Small intestine (tissue), 7 donors: ENCODE measurements around the gene TBX18. TPM values are rescaled to one million over a fixed set of nuclear protein-coding genes. Genes with fewer than 3 reads are reported as not detected.

Source experiments
- DNase-seq, 2 donors: peaks; one replicate each; pipeline versions ENCODE4 v3.0.0 to v3.0.0-alpha.2; 2013
- FAIRE-seq: peaks from 2 replicates; lab custom pipeline; 2012; peaks lifted over from hg19 to GRCh38; lab: Jason Lieb, UNC
- H3K27ac ChIP-seq, 3 donors: one replicate each; pipeline ENCODE4 v1.5.1; 2013; ENCODE audit warnings: low read length in 2 of 3, mild to moderate bottlenecking in 2 of 3, control low read depth in 1 of 3, inconsistent platforms in 1 of 3, low read depth in 1 of 3, moderate library complexity in 1 of 3
- H3K27me3 ChIP-seq, 3 donors: one replicate each; pipeline ENCODE4 v1.6.1; 2013; ENCODE audit warnings: low read length in 3 of 3, inconsistent platforms in 1 of 3; ENCODE audit not compliant: control insufficient read depth in 3 of 3, insufficient read depth in 3 of 3
- H3K36me3 ChIP-seq, 3 donors: one replicate each; pipeline ENCODE4 v1.6.1; 2013; ENCODE audit warnings: low read length in 3 of 3, inconsistent platforms in 1 of 3, low read depth in 1 of 3, mild to moderate bottlenecking in 1 of 3, moderate library complexity in 1 of 3; ENCODE audit not compliant: control insufficient read depth in 3 of 3, insufficient read depth in 2 of 3
- H3K4me1 ChIP-seq, 3 donors: one replicate each; pipeline ENCODE4 v1.6.1; 2013; ENCODE audit warnings: low read length in 2 of 3, inconsistent platforms in 1 of 3, low read depth in 1 of 3, mild to moderate bottlenecking in 1 of 3, moderate library complexity in 1 of 3; ENCODE audit not compliant: control insufficient read depth in 3 of 3, insufficient read depth in 2 of 3
- H3K4me3 ChIP-seq, 3 donors: one replicate each; pipeline ENCODE4 v1.5.1; 2013; ENCODE audit warnings: low read length in 3 of 3, control low read depth in 1 of 3, inconsistent platforms in 1 of 3, low read depth in 1 of 3, mild to moderate bottlenecking in 1 of 3, moderate library complexity in 1 of 3
- H3K9me3 ChIP-seq, 2 donors: one replicate each; pipeline ENCODE4 v1.6.1; 2013; ENCODE audit warnings: low read depth in 1 of 2, low read length in 1 of 2; ENCODE audit not compliant: control insufficient read depth in 2 of 2, insufficient read depth in 1 of 2
- WGBS, 3 donors: extraction: QIAGEN DNeasy Blood & Tissue Kit; methylation state at CpG; one replicate each; pipeline ENCODE4 v1.1.7; 2013; 5-methylcytosine and 5-hydroxymethylcytosine counted together
- polyA plus RNA-seq, 4 donors: library from polyadenylated mRNA; stranded (reverse) in 3 of 4; unstranded in 1 of 4; fragments of 200-250 nt in 3 of 4; fragments of 120-200 nt in 1 of 4; gene quantifications; one replicate each; pipeline versions ENCODE4 v1.2.1 to v1.2.3, GENCODE V29; 2013
- donor health status: healthy with polysubstance abuse.
- donor health status: control.
- donor health status: control.
- donor health status: Bipolar disorder and iron deficiency.
- donor health status: healthy.

Gene TBX18
- polyA plus RNA-seq, 4 donors = 0.31 to 0.62 TPM; not detected in 2

GRCh38 chr6:84731901-84732300 is 32.5 kb downstream of the TBX18 start:
- H3K4me1 ChIP-seq = no peaks in the 10 kb centered on the region
- H3K36me3 ChIP-seq = no peaks in the 10 kb centered on the region
- FAIRE-seq (no peak), DNase-seq (no peak)
- H3K4me3 ChIP-seq = no peak overlapping the region
- no peak overlapping the region for H3K27ac ChIP-seq
- H3K27me3 ChIP-seq = no peaks in the 10 kb centered on the region
- no peaks in the 10 kb centered on the region for H3K9me3 ChIP-seq

- Histone ChIP-seq H3K9me3 (no peaks in the 10 kb centered on the region), H3K27me3 (no peaks in the 10 kb centered on the region), H3K27ac (no peak overlapping the region), H3K4me3 (no peak overlapping the region), H3K36me3 (no peaks in the 10 kb centered on the region), H3K4me1 (no peaks in the 10 kb centered on the region)
- FAIRE-seq = no peak
- DNase-seq = no peak
- WGBS, 3 donors = 15 to 66% (median 31%) methylated on average over 3 of the region's 3 CpGs
Measured at GRCh38 chr6:84731401-84731800, 33.0 kb downstream of the TBX18 start.

GRCh38 chr6:84728602-84729001 is 35.8 kb downstream of the TBX18 start:
- Histone ChIP-seq H3K27me3 (no peaks in the 10 kb centered on the region), H3K27ac (no peak overlapping the region), H3K4me3 (no peak overlapping the region), H3K9me3 (no peaks in the 10 kb centered on the region), H3K36me3 (no peaks in the 10 kb centered on the region), H3K4me1 (no peaks in the 10 kb centered on the region)
- FAIRE-seq (no peak), DNase-seq (peak in 1 of 2 donors; percentile 1)

GRCh38 chr6:84719152-84719551 is 45.2 kb downstream of the TBX18 start:
- Histone ChIP-seq H3K4me1 (no peaks in the 10 kb centered on the region), H3K27me3 (no peaks in the 10 kb centered on the region), H3K36me3 (no peaks in the 10 kb centered on the region), H3K27ac (no peak overlapping the region), H3K4me3 (no peak overlapping the region), H3K9me3 (no peaks in the 10 kb centered on the region)
- WGBS, 3 donors = 51 to 95% (median 70%) methylated on average over 2 of the region's 2 CpGs
- FAIRE-seq = no peak
- DNase-seq = no peak

- FAIRE-seq (no peak), DNase-seq (no peak)
- no peaks in the 10 kb centered on the region for H3K9me3 ChIP-seq
- no peak overlapping the region for H3K4me3 ChIP-seq
- no peaks in the 10 kb centered on the region for H3K4me1 ChIP-seq
- WGBS, 3 donors = 39 to 56% (median 42%) methylated on average over 5 of the region's 5 CpGs
- no peak overlapping the region for H3K27ac ChIP-seq
- H3K27me3 ChIP-seq = no peaks in the 10 kb centered on the region
- no peaks in the 10 kb centered on the region for H3K36me3 ChIP-seq
Measured at GRCh38 chr6:84718038-84718955, 46.1 kb downstream of the TBX18 start.

GRCh38 chr6:84709121-84709520 is 55.3 kb downstream of the TBX18 start:
- no peak overlapping the region for H3K27ac ChIP-seq
- WGBS, 3 donors = 59 to 79% (median 76%) methylated on average over 1 of the region's 1 CpG
- FAIRE-seq = no peak

GRCh38 chr6:84707171-84707570 is 57.2 kb downstream of the TBX18 start:
- no peaks in the 10 kb centered on the region for H3K36me3 ChIP-seq
- 61 to 85% (median 73%) methylated on average over 3 of the region's 3 CpGs for WGBS, 3 donors

More at GRCh38 chr6:84709121-84709520, 55.3 kb downstream of the TBX18 start:
- Histone ChIP-seq H3K27me3 (no peaks in the 10 kb centered on the region), H3K9me3 (no peaks in the 10 kb centered on the region), H3K36me3 (no peaks in the 10 kb centered on the region), H3K4me3 (no peak overlapping the region), H3K4me1 (no peaks in the 10 kb centered on the region)
- DNase-seq = no peak

GRCh38 chr6:84696166-84696565 is 68.2 kb downstream of the TBX18 start:
- no peak overlapping the region for H3K27ac ChIP-seq
- no peaks in the 10 kb centered on the region for H3K36me3 ChIP-seq
- no peak overlapping the region for H3K4me3 ChIP-seq
- FAIRE-seq = no peak
- H3K27me3 ChIP-seq = no peaks in the 10 kb centered on the region
- no peak for DNase-seq
- H3K9me3 ChIP-seq = no peaks in the 10 kb centered on the region
- no peaks in the 10 kb centered on the region for H3K4me1 ChIP-seq
- WGBS, 3 donors = 55 to 81% (median 68%) methylated on average over 1 of the region's 1 CpG

More at GRCh38 chr6:84707171-84707570, 57.2 kb downstream of the TBX18 start:
- no peaks in the 10 kb centered on the region for H3K4me1 ChIP-seq
- H3K9me3 ChIP-seq = no peaks in the 10 kb centered on the region
- no peak overlapping the region for H3K4me3 ChIP-seq
- no peak for FAIRE-seq
- no peak overlapping the region for H3K27ac ChIP-seq
- no peak for DNase-seq
- no peaks in the 10 kb centered on the region for H3K27me3 ChIP-seq
